ENCODE results near the gene INTS6L. TPM values are rescaled to one million over a fixed set of nuclear protein-coding genes. Genes with fewer than 3 reads are reported as not detected.
A peak's percentile ranks its signal among the peaks of the same experiment; 100 is the strongest.

The INTS6L gene
- total RNA-seq, 1 donor from 2014 or later, result 15.2 TPM

DNA sequence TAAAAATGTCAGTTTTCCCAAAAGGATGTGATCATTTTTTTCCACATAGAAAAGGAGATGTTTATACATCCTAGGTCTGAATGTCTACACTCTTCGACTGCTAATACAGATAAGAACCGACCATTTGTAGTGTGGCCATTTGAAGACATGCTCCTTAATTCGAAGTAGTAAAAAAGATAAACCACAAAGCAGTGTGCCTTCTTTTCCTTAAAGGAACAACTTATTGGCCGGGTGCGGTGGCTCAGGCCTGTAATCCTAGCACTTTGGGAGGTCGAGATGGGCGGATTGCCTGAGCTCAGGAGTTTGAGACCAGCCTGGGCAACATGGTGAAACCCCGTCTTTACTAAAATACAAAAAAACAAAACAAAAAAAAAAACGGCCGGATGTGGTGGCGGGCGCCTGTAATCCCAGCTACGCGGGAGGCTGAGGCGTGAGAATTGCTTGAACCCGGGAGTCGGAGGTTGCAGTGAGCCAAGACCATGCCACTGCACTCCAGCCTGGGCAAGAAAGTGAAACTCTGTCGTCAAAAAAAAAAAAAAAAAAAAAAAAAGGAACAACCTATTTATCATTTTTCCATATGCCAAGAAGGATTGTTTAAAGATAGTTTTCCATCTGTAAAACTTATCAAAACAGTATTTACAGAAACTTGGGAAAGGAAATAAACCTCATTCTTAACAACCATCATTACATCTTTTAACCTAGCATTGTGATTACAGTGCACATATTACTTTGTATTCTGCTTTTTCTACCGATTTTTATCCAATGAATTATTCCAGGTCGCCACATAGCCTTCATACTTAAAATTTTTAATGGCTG, 2.6 kb downstream of the INTS6L start:
- Mint-ChIP-seq H3K4me1 (ENCODE audit: low read depth, unreplicated experiment) (peaks cover 5% of the 10 kb centered on the region), H3K27me3 (ENCODE audit: unreplicated experiment) (peaks cover 2% of the 10 kb centered on the region), H3K27ac (ENCODE audit: unreplicated experiment) (no peak overlapping the region), H3K9me3 (ENCODE audit: unreplicated experiment) (peaks cover 10% of the 10 kb centered on the region), H3K4me3 (ENCODE audit: unreplicated experiment) (peak overlapping the region; percentile 92), H3K36me3 (ENCODE audit: unreplicated experiment) (no peaks in the 10 kb centered on the region)
- TF ChIP-seq, protein P1, sequence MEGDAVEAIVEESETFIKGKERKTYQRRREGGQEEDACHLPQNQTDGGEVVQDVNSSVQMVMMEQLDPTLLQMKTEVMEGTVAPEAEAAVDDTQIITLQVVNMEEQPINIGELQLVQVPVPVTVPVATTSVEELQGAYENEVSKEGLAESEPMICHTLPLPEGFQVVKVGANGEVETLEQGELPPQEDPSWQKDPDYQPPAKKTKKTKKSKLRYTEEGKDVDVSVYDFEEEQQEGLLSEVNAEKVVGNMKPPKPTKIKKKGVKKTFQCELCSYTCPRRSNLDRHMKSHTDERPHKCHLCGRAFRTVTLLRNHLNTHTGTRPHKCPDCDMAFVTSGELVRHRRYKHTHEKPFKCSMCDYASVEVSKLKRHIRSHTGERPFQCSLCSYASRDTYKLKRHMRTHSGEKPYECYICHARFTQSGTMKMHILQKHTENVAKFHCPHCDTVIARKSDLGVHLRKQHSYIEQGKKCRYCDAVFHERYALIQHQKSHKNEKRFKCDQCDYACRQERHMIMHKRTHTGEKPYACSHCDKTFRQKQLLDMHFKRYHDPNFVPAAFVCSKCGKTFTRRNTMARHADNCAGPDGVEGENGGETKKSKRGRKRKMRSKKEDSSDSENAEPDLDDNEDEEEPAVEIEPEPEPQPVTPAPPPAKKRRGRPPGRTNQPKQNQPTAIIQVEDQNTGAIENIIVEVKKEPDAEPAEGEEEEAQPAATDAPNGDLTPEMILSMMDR (IDR thresholded peaks at IDR 0.05; ENCODE audit: partially characterized antibody, unreplicated experiment), result no peak
- no peak for DNase-seq

DNA sequence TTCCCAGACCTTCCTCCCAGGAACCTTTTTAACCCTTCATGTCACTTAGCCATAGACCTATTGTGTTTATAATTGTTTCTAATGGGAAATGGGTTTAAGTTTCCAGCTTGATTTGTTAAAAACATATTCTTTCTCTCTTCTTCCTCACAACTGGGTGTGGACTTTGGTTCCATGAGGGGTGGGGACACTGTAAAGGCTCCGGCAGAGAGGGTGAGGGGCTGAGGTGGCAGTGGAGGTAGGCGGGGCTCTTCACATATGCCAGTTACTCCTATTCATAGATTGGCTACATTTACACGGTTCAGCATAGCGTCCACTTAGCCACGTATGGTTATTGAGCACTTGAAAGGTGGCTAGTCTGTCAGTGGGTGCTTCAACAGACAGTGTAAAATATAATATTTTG, 7.8 kb downstream of the INTS6L start:
- no peaks in the 10 kb centered on the region for H3K9me3 Mint-ChIP-seq (ENCODE audit: unreplicated experiment)
- H3K4me3 Mint-ChIP-seq (ENCODE audit: unreplicated experiment), result no peak overlapping the region
- H3K27me3 Mint-ChIP-seq (ENCODE audit: unreplicated experiment), result no peaks in the 10 kb centered on the region
- TF ChIP-seq, protein P1 (IDR thresholded peaks at IDR 0.05; ENCODE audit: partially characterized antibody, unreplicated experiment), result no peak
- H3K36me3 Mint-ChIP-seq (ENCODE audit: unreplicated experiment), result no peaks in the 10 kb centered on the region
- no peak for DNase-seq
- no peaks in the 10 kb centered on the region for H3K4me1 Mint-ChIP-seq (ENCODE audit: low read depth, unreplicated experiment)
- H3K27ac Mint-ChIP-seq (ENCODE audit: unreplicated experiment), result no peak overlapping the region

DNA sequence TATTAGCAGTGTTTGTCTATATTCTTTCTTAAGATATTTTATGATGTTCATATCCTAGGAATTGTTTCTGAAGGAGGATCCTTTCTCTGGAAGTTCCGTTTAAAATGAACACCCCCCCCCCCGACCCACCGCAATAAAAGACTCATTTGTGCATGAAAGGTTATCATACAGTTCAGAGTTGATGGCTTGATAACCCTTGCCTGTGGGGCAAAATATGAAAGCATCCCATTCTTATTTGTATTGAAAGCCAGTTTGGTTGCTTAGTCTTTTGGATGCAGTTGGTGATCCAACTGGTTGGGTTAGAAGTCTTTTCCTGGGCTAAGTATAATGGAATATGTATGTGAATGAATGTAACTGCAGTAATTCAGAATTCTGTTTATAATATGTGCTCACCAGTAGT, 8.3 kb downstream of the INTS6L start:
- Mint-ChIP-seq H3K4me1 (ENCODE audit: low read depth, unreplicated experiment) (no peaks in the 10 kb centered on the region), H3K36me3 (ENCODE audit: unreplicated experiment) (no peaks in the 10 kb centered on the region), H3K27ac (ENCODE audit: unreplicated experiment) (no peak overlapping the region), H3K9me3 (ENCODE audit: unreplicated experiment) (no peaks in the 10 kb centered on the region), H3K27me3 (ENCODE audit: unreplicated experiment) (no peaks in the 10 kb centered on the region), H3K4me3 (ENCODE audit: unreplicated experiment) (no peak overlapping the region)
- TF ChIP-seq, protein P1 (IDR thresholded peaks at IDR 0.05; ENCODE audit: partially characterized antibody, unreplicated experiment), result no peak
- no peak for DNase-seq

DNA sequence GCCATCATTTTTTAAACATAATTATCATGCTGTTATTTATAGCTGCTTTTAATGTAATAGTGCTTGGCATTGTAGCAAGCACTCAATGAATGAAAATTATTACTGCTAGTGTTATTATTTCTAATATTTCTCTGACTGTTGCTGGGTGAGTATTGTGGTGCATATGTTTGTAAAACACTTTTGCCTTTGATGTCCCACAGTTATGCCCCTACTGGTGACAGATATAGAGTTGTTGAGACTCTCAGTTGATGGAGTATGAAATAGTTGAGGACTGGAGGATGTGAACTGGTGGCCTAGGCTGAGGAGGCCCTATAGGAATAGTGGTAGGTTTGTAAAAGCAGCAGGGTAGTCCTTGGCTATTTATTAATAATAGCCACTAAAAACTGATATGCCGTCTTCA, 9.6 kb downstream of the INTS6L start:
- Mint-ChIP-seq H3K27me3 (ENCODE audit: unreplicated experiment) (no peaks in the 10 kb centered on the region), H3K4me3 (ENCODE audit: unreplicated experiment) (no peak overlapping the region), H3K27ac (ENCODE audit: unreplicated experiment) (no peak overlapping the region)

DNA sequence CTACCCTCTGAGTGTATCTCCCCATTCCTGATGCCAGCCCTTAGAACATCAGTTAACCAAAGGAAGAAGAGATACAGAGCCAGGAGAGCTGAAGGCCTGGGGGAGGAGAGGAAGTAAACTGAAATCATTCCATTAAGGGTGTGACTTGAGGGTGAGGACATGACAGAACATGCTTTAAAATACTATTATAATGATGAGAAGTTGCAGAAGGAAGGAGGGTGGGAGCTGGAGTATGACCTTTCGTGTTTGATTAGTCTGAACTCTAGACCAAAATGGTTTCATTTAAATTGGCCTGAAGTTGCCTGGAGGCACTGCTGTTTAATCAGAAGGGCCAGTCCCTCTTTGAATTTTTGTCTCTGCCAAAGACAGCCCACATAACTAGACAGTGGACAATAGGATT, 11.4 kb downstream of the INTS6L start:
- Mint-ChIP-seq H3K9me3 (ENCODE audit: unreplicated experiment) (no peaks in the 10 kb centered on the region), H3K27ac (ENCODE audit: unreplicated experiment) (no peak overlapping the region), H3K4me3 (ENCODE audit: unreplicated experiment) (no peak overlapping the region), H3K4me1 (ENCODE audit: low read depth, unreplicated experiment) (peaks cover 3% of the 10 kb centered on the region), H3K27me3 (ENCODE audit: unreplicated experiment) (no peaks in the 10 kb centered on the region), H3K36me3 (ENCODE audit: unreplicated experiment) (no peaks in the 10 kb centered on the region)
- no peak for DNase-seq
- TF ChIP-seq, protein P1 (IDR thresholded peaks at IDR 0.05; ENCODE audit: partially characterized antibody, unreplicated experiment), result no peak

More for the DNA sequence above, 9.6 kb downstream of the INTS6L start:
- TF ChIP-seq, protein P1 (IDR thresholded peaks at IDR 0.05; ENCODE audit: partially characterized antibody, unreplicated experiment), result no peak
- Mint-ChIP-seq H3K36me3 (ENCODE audit: unreplicated experiment) (no peaks in the 10 kb centered on the region), H3K9me3 (ENCODE audit: unreplicated experiment) (no peaks in the 10 kb centered on the region), H3K4me1 (ENCODE audit: low read depth, unreplicated experiment) (no peaks in the 10 kb centered on the region)
- no peak for DNase-seq

All from glutamatergic neuron (in vitro differentiated cells).